Left hindlimb (tissue), 1 donor: ENCODE data around the gene RIOK3.
"Not testable (repeated sequence)": the region's sequence is repeated elsewhere in the genome, so short reads cannot be mapped to it uniquely, and the experiment has no call there.

ENCODE experiments used
- DNase-seq: peaks from one replicate; pipeline ENCODE4 v3.0.0-alpha.2; 2018

The RIOK3 gene

GRCh38 chr18:23451491-23451890 is 1.6 kb upstream of the RIOK3 start:
- no peak for DNase-seq

GRCh38 chr18:23452347-23452727 is 750 bp upstream of the RIOK3 start:
- DNase-seq, result no peak

- no peak for DNase-seq
These were observed 582 bp downstream of the RIOK3 start for GRCh38 chr18:23453680-23454058.

- no peak for DNase-seq
These were observed 3.7 kb downstream of the RIOK3 start for GRCh38 chr18:23456835-23457234.

- no peak for DNase-seq
These were observed 5.9 kb downstream of the RIOK3 start for GRCh38 chr18:23458830-23459529.

DNA sequence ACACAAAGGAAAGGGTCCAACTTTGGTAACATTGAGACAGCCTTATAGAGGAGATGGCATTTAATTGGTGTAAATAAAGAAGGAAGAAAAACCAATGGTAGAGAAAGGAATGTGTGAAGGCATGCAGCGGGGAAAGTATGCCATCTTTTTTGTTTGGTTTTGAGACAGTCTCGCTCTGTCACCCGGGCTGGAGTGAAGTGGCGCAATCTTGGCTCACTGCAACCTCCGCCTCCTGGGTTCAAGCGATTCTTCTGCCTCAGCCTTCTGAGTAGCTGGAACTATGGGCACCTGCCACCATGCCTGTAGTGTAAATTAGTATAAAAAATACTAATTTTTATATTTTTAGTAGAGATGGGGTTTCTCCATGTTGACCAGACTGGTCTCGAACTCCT is 6.4 kb downstream of the RIOK3 start:
- DNase-seq, result no peak

- DNase-seq, result no peak
These were observed 7.5 kb downstream of the RIOK3 start for GRCh38 chr18:23460285-23461273.

DNA sequence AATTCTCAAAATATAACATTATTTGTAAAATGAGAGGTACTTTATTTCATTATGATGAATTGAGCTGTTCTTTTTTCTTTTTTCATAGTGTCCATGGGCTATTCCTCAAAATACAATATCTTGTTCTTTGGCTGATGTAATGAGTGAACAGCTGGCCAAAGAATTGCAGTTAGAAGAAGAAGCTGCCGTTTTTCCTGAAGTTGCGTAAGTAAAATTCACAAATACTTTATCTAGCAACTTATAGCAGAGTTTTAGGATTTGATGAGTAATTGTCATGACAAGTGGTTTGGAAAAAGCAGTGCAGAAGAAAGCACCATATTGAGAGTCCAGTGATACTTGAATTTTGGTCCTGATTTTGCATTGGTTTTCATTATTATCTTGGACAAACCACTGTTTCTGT is 9.8 kb downstream of the RIOK3 start:
- DNase-seq, result no peak

DNA sequence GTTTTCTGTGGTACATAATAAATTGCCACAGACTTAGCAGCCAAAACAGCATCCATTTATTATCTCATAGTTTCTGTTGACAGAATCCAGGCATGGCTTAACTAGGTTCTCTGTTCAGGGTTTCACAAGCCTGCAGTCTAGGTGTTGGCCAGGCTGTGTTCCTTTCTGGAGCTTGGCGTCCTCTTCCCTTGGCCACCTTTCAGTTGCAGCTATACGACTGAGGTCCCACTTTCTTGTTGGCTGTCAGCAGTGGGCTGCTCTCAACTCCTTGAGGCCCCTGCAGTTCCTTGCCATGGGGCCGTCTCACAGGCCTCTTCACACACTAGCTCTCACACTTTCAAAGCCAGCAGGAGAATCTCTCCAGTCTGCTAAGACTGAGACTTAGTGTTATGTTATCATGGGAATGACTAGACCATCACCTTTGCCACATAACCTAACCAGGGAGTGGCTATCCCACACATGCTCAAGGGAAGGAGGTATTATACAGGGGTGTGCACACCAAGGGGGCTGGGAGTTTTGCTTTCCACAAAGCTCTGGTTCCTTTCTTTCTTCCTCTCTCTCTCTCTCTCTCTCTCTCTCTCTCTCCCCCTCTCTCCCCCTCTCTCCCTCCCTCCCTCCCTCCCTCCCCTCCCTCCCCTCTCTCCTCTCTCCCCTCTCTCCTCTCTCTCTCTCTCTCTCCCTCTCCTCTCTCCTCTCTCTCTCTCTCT is 15.8 kb downstream of the RIOK3 start:
- peak; percentile 37 for DNase-seq

- DNase-seq, result no peak
These were observed 17.7 kb downstream of the RIOK3 start for GRCh38 chr18:23470620-23471387.

GRCh38 chr18:23471486-23471885 is 18.4 kb downstream of the RIOK3 start:
- DNase-seq, result no peak

GRCh38 chr18:23479829-23480505 is 26.9 kb downstream of the RIOK3 start:
- DNase-seq, result no peak

DNA sequence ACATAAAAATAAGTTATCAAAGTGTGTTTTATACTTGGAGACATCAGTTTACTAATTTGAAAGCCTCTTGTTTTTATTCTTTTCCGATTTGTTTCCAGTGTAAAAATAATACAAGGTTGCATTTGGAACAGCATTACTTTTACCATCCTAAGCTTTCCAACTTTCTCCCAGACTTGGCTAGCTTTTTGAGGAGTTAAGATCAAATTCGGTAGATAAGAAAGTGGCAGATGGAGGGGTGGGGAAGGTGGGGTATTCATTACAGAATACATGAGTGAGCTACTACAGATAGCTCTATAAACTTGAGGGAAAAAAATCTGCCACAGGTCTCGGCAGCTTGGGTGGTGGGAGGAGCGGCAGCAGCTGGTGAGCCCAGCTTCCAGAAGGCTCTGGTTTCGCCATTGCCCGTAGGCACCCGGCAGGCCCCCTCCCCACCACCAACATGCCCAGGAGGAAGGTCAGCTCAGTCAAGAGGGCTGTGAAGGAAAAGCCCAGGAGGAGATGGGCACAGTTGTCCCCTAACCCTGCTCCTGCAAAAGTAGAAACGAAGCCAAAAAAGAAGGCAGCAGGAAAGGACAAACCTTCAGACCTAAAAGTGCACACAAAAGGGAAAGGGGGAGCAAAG is 31.6 kb downstream of the RIOK3 start:
- DNase-seq, result no peak

DNA sequence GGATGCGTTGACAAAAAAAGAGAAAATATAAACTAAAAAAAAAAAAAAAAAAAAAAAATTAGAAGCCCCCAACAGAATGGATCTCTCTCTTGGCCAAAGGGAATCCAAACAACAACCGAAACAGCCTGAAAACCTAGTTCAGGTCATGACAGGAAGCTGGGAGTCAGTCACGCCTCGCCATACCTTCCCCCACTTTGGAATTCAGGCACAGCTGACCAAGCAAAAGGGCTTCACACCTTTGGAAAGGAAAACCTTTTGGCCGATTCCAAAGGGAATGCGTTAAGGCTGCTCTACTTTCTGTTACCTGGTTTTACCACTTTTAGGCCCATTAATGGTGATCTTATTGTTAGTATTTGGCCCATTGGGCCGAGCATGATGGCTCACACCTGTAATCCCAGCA is 32.3 kb downstream of the RIOK3 start:
- no peak for DNase-seq

- no peak for DNase-seq
These were observed 34.9 kb downstream of the RIOK3 start for GRCh38 chr18:23487738-23488570.

DNA sequence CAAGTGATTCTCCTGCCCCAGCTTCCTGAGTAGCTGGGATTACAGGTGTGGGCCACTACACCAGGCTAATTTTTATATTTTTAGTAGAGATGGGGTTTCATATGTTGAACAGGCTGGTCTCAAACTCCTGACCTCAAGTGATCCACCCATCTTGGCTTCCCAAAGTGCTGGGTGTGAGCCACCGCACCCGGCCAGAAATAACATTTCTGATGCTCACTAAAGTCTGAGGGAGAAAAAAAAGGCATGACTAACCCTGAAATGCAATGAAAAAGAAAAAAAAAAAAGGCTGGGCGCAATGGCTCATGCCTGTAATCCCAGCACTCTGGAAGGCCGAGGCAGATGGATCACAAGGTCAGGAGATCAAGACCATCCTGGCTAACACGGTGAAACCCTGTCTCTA is 36.5 kb downstream of the RIOK3 start:
- not testable (repeated sequence) for DNase-seq

DNA sequence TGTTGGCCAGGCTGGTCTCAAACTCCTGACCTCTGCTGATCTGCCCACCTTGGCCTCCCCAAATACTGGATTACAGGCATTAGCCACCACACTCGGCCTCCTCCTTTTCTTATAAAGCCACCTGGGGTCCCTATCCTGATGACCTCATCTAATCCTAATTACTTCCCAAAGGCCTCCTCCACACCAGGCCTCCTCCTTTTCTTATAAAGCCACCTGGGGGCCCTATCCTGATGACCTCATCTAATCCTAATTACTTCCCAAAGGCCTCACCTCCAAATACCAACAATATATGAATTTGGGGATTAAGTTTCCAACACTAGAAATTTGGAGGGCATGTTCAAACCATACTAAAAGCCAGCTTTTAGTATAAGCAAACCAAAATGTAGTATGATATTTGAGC is 40.6 kb downstream of the RIOK3 start:
- DNase-seq, result no peak

DNA sequence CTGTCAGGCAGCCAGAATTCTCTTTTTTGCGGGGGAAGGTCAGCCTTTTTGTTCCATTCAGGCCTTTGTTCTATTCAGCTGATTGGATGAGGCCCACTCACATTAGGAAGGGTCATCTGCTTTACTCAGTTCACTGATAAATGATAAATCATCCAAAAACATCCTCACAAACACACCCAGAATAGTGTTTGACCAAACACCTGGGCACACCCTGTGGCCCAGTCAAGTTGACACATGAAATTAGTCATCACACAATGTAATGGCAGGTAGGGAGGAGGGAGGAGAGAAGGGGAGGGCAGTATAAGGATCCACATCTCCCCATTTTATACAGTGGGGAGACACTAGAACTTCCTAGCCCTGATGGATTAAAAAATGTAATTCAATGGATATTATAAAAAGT is 41.9 kb downstream of the RIOK3 start:
- no peak for DNase-seq

- DNase-seq, result no peak
These were observed 42.8 kb downstream of the RIOK3 start for GRCh38 chr18:23495723-23496440.

- DNase-seq, result no peak
These were observed 45.0 kb downstream of the RIOK3 start for GRCh38 chr18:23498117-23498516.
